PFSK-1 (cell line): ENCODE measurements around the gene PPRC1.

ENCODE experiments used
- FOXP2 ChIP-seq: optimal IDR thresholded peaks from 2 replicates; pipeline ENCODE3; 2011; ENCODE audit warnings: borderline replicate concordance, control low read depth, inconsistent platforms; ENCODE audit not compliant: insufficient read depth; ENCODE audit errors: extremely low read length, extremely low read depth
- POLR2AphosphoS5 ChIP-seq: IDR thresholded peaks from 2 replicates; pipeline ENCODE4 v1.6.1; 2012; ENCODE audit warnings: low read depth, mild to moderate bottlenecking, control low read depth, low read length, moderate library complexity
- SIN3A ChIP-seq: IDR thresholded peaks from 2 replicates; pipeline ENCODE4 v1.6.1; 2012; ENCODE audit warnings: mild to moderate bottlenecking, low read length, moderate library complexity, borderline replicate concordance; ENCODE audit not compliant: insufficient read depth
- TAF1 ChIP-seq: IDR thresholded peaks from 2 replicates; pipeline ENCODE4 v1.6.1; 2012; ENCODE audit warnings: low read length, control low read depth, borderline replicate concordance; ENCODE audit not compliant: insufficient read depth
- TF ChIP-seq, protein P1 (sequence below), 2 experiments: IDR thresholded peaks; 2 replicates each; pipeline versions ENCODE4 v1.6.1 to v1.8.0; 2011 to 2012; ENCODE audit warnings: low read depth in 2 of 2, low read length in 2 of 2, control low read depth in 1 of 2, inconsistent platforms in 1 of 2, mild to moderate bottlenecking in 1 of 2, moderate library complexity in 1 of 2; ENCODE audit not compliant: insufficient read depth in 1 of 2

PPRC1 gene

DNA sequence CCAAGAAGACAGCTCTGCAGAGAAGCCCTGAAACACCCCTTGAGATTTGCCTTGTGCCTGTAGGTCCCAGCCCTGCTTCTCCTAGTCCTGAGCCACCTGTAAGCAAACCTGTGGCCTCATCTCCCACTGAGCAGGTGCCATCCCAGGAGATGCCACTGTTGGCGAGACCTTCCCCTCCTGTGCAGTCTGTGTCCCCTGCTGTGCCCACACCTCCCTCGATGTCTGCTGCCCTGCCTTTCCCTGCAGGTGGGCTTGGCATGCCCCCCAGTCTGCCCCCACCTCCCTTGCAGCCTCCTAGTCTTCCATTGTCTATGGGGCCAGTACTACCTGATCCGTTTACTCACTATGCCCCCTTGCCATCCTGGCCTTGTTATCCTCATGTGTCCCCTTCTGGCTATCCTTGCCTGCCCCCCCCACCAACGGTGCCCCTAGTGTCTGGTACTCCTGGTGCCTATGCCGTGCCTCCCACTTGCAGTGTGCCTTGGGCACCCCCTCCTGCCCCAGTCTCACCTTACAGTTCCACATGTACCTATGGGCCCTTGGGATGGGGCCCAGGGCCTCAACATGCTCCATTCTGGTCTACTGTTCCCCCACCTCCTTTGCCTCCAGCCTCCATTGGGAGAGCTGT lies 8.2 kb downstream of the PPRC1 start:
- TF ChIP-seq FOXP2 (no peak), POLR2AphosphoS5 (no peak), SIN3A (no peak), TAF1 (no peak)
- TF ChIP-seq, protein P1, sequence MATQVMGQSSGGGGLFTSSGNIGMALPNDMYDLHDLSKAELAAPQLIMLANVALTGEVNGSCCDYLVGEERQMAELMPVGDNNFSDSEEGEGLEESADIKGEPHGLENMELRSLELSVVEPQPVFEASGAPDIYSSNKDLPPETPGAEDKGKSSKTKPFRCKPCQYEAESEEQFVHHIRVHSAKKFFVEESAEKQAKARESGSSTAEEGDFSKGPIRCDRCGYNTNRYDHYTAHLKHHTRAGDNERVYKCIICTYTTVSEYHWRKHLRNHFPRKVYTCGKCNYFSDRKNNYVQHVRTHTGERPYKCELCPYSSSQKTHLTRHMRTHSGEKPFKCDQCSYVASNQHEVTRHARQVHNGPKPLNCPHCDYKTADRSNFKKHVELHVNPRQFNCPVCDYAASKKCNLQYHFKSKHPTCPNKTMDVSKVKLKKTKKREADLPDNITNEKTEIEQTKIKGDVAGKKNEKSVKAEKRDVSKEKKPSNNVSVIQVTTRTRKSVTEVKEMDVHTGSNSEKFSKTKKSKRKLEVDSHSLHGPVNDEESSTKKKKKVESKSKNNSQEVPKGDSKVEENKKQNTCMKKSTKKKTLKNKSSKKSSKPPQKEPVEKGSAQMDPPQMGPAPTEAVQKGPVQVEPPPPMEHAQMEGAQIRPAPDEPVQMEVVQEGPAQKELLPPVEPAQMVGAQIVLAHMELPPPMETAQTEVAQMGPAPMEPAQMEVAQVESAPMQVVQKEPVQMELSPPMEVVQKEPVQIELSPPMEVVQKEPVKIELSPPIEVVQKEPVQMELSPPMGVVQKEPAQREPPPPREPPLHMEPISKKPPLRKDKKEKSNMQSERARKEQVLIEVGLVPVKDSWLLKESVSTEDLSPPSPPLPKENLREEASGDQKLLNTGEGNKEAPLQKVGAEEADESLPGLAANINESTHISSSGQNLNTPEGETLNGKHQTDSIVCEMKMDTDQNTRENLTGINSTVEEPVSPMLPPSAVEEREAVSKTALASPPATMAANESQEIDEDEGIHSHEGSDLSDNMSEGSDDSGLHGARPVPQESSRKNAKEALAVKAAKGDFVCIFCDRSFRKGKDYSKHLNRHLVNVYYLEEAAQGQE (IDR thresholded peaks at IDR 0.05; ENCODE audit: insufficient read depth in 1 of 2, low read depth in 2 of 2, low read length in 2 of 2), result no peak

DNA sequence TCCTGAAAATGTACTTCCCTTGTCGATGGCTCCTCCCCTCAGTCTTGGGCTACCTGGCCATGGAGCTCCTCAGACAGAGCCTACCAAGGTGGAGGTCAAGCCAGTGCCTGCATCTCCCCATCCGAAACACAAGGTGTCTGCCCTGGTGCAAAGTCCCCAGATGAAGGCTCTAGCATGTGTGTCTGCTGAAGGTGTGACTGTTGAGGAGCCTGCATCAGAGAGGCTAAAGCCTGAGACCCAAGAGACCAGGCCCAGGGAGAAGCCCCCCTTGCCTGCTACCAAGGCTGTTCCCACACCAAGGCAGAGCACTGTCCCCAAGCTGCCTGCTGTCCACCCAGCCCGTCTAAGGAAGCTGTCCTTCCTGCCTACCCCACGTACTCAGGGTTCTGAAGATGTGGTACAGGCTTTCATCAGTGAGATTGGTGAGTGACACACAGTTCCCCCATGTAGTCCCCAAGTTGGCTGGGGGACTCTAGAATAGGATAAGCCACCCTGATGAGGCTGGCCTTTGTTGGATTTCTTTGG lies 8.8 kb downstream of the PPRC1 start:
- TF ChIP-seq FOXP2, result no peak
- no peak for TF ChIP-seq TAF1
- TF ChIP-seq POLR2AphosphoS5, result no peak
- TF ChIP-seq, protein P1 (IDR thresholded peaks at IDR 0.05; ENCODE audit: insufficient read depth in 1 of 2, low read depth in 2 of 2, low read length in 2 of 2), result no peak
- no peak for TF ChIP-seq SIN3A

DNA sequence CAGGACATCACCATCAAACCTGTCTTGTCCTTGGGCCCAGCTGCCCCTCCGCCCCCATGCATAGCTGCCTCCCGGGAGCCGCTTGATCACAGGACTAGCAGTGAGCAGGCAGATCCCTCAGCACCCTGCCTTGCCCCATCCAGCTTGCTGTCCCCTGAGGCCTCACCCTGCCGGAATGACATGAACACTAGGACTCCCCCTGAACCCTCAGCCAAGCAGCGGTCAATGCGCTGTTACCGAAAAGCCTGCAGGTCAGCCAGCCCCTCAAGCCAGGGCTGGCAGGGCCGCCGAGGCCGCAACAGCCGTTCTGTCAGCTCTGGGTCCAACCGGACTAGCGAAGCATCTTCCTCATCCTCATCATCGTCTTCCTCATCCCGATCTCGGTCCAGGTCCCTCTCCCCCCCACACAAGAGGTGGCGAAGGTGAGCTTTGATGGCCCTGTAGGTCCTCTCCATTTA lies 14.2 kb downstream of the PPRC1 start:
- TF ChIP-seq TAF1, result no peak
- TF ChIP-seq, protein P1 (IDR thresholded peaks at IDR 0.05; ENCODE audit: insufficient read depth in 1 of 2, low read depth in 2 of 2, low read length in 2 of 2), result no peak
- no peak; the same call in none of the 2 replicates for TF ChIP-seq POLR2AphosphoS5
- no peak for TF ChIP-seq SIN3A

DNA sequence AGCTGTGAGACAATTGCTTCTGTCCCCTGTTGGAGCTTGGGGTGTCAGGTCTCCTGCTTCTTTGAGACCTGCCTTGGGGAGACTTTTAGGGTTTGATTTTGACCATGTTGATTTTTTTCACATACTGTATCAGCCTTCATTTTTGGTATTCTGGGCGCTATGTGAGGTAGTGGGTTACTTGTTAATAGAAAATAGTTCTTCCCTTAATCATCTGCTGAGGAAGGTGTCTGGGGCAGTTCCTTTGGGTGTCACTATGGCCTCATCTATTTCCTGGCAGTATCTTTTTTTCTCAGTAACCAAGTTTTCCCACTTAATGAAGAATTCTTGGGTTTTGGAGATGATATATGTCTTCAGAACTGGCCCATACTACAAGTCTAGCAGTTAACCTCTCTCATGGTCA lies 14.7 kb downstream of the PPRC1 start:
- TF ChIP-seq POLR2AphosphoS5, result no peak; the same call in 1 of the 2 replicates
- TF ChIP-seq SIN3A, result no peak
- TF ChIP-seq, protein P1 (IDR thresholded peaks at IDR 0.05; ENCODE audit: insufficient read depth in 1 of 2, low read depth in 2 of 2, low read length in 2 of 2), result no peak
- no peak for TF ChIP-seq TAF1
- TF ChIP-seq FOXP2, result no peak

DNA sequence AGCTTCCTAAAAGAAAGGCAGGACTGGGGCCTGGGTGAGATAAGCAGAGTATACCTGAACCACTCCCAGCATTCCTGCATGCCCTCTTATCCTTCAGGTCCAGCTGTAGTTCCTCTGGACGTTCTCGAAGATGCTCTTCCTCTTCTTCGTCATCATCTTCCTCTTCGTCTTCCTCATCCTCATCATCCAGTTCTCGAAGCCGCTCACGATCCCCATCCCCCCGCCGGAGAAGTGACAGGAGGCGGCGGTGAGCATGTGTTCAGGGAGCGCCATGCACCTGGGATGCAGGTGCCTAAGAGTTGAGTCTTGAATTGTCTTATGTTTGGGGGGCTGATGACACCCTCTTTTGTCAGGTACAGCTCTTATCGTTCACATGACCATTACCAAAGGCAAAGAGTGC lies 15.4 kb downstream of the PPRC1 start:
- no peak for TF ChIP-seq TAF1
- TF ChIP-seq SIN3A, result no peak
- TF ChIP-seq, protein P1 (IDR thresholded peaks at IDR 0.05; ENCODE audit: insufficient read depth in 1 of 2, low read depth in 2 of 2, low read length in 2 of 2), result no peak
